GM19463 (cell line): Measurements from ENCODE around the gene PIGR.
"Not testable (repeated sequence)": the region's sequence is repeated elsewhere in the genome, so short reads cannot be mapped to it uniquely, and the experiment has no call there.

Experiments used
- ATAC-seq: cut with Tn5 transposase; IDR thresholded peaks from one replicate; pipeline ENCODE4 v1.9.1; 2021; ENCODE audit warnings: mild to moderate bottlenecking, moderate library complexity; ENCODE audit not compliant: unreplicated experiment

Gene PIGR

GRCh38 chr1:206935491-206936067 lies 10.7 kb downstream of the PIGR start:
- no peak for ATAC-seq

GRCh38 chr1:206933333-206933945 lies 12.8 kb downstream of the PIGR start:
- ATAC-seq: no peak

GRCh38 chr1:206932177-206932576 lies 14.1 kb downstream of the PIGR start:
- ATAC-seq: no peak

- ATAC-seq: no peak
Observed at GRCh38 chr1:206931709-206932108, 14.6 kb downstream of the PIGR start.

GRCh38 chr1:206930210-206930798 lies 16.0 kb downstream of the PIGR start:
- peak; percentile 76 for ATAC-seq

- no peak for ATAC-seq
Observed at GRCh38 chr1:206929524-206929923, 16.7 kb downstream of the PIGR start.

GRCh38 chr1:206926286-206926685 lies 20.0 kb downstream of the PIGR start:
- no peak for ATAC-seq

GRCh38 chr1:206925106-206925736 lies 21.0 kb downstream of the PIGR start:
- ATAC-seq: peak; percentile 52

- peak; percentile 27 for ATAC-seq
Observed at GRCh38 chr1:206924592-206925105, 21.6 kb downstream of the PIGR start.

GRCh38 chr1:206923961-206924557 lies 22.2 kb downstream of the PIGR start:
- not testable (repeated sequence) for ATAC-seq

- ATAC-seq: peak; percentile 40
Observed at GRCh38 chr1:206923009-206923960, 23.0 kb downstream of the PIGR start.

- no peak for ATAC-seq
Observed at GRCh38 chr1:206922524-206922923, 23.7 kb downstream of the PIGR start.

- ATAC-seq: peak; percentile 14
Observed at GRCh38 chr1:206921772-206922265, 24.4 kb downstream of the PIGR start, which contains the start of gene FCMR. TSS of gene FCMR (minus strand) at chr1:206921941. CDS start at chr1:206921854, 87 bp downstream.

- ATAC-seq: no peak
Observed at GRCh38 chr1:206918076-206918475, 28.2 kb downstream of the PIGR start.

- ATAC-seq: no peak
Observed at GRCh38 chr1:206916000-206916709, 30.1 kb downstream of the PIGR start.

GRCh38 chr1:206915030-206915735 lies 31.1 kb downstream of the PIGR start:
- ATAC-seq: no peak

GRCh38 chr1:206913766-206914537 lies 32.3 kb downstream of the PIGR start:
- no peak for ATAC-seq
